HG03439 (cell line): ENCODE measurements around the gene ODAD2.

Experiments used
- ATAC-seq: cut with Tn5 transposase; IDR thresholded peaks from one replicate; pipeline ENCODE4 v1.9.1; 2021; ENCODE audit warnings: mild to moderate bottlenecking, moderate library complexity; ENCODE audit not compliant: unreplicated experiment

ODAD2 gene

DNA sequence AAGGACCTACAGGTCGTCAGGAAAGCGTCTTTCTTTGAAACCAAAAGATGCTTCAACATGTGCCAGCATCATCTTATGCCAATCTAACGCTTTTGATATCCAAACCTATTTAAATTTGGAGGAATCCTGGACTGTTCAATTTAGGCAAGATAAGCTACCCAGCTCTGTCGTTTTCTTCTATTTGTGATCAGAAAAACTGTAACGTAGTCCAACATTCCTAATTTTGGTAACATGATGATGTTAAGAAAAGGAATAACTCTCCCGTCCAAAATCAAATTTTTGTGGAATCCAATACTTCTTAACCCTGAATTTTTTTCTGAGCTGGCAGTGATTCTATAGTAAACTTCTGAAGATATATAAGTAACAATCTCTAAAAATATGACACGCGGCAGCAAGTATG, 160.0 kb downstream of the ODAD2 start:
- ATAC-seq = no peak

DNA sequence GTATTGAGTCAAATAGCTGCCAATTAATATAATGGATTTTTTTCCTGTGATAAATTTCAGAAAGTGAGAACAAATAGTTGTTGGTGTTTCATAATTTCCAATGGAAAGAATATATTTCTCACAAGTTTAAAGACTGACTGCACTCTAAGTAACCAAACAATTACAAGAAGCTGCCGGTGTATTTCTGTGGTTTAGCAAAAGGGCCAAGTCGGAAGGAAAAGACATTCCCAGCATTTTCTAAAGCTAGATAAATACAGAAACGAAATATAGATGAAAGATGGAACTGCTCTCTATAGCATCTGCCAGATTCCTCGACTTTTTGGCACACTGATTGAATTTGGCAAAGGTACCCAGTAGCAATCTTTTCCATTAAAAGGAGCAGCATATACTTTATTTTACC, 160.5 kb downstream of the ODAD2 start:
- no peak for ATAC-seq

DNA sequence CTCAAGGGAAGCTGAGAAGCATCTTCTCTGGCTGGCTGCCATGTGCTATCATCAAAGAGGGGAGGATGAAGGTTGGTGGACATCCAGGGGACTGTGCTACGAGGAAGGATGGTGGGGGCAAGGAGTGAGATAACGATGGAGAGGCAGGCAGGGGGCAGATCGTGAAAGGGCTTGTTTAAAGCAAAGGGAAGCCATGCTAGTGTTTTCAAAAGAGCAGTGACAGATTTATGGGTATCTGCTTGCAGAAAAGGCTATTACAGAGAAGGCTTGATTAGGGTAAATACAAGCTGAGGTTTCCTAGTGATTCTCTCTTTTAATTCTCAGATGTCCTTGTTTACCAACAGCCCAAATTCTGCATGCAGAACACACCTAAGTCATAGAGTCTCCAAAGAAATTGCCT, 164.4 kb downstream of the ODAD2 start:
- ATAC-seq = no peak

GRCh38 chr10:27833792-27834191, 165.1 kb downstream of the ODAD2 start:
- ATAC-seq = no peak

- no peak for ATAC-seq
These were observed 166.1 kb downstream of the ODAD2 start for GRCh38 chr10:27832826-27833225.

- no peak for ATAC-seq
These were observed 172.5 kb downstream of the ODAD2 start for GRCh38 chr10:27826369-27826768.

- no peak for ATAC-seq
These were observed 176.6 kb downstream of the ODAD2 start for GRCh38 chr10:27822301-27822700.

DNA sequence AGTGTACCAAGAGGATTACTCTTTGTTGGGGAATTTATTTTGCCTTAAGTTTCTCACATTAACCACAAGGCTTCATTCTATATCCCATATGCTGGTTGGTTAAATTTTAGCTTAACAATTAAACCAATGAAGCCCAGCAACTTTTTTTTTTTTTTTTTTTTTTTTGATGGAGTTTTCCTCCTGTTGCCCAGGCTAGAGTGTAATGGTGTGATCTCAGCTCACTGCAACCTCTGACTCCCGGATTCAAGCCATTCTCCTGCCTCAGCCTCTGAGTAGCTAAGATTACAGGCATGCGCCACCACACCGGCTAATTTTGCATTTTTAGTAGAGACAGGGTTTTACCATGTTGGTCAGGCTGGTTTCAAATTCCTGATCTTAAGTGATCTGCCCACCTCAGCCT, 178.2 kb downstream of the ODAD2 start:
- no peak for ATAC-seq

GRCh38 chr10:27819781-27820531, 178.9 kb downstream of the ODAD2 start:
- ATAC-seq = no peak

DNA sequence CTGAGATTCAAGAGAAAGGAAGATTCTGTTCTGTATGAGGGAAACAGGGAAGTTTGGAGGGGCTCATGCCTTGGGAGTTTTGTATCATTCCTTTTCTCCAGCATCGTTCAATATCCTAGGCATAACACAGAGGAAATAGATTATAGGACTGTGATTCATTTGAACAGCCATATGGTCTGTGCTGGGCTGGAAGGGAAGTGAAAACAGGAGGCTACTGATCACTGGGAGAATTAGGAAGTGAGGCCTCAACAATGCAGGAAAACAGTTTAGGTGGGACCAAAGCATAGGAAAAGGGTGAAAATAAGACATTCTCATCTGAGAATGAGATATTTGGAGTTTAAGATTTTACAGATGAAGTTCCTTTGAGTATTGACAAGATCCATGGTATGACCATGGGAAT, 182.6 kb downstream of the ODAD2 start:
- ATAC-seq = no peak

DNA sequence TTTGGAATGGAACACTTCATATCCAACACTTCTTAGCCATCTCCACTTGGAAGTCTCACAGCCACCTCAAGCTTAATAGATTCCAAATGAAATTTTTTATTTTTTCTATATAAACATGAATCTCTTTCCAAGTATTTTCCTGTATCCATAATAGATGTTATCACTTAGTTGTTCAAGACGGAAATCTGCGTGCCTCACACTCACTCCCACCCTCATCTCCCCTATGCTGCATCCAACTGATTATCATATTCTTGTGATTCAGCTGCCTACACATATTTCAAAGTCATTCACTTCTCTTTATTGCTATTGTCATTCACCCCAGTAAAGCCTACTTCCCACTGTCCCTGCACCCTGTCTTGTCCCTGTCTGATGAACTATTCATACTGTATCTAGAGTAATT, 183.0 kb downstream of the ODAD2 start:
- ATAC-seq = no peak

GRCh38 chr10:27815261-27815660, 183.6 kb downstream of the ODAD2 start:
- ATAC-seq = no peak

GRCh38 chr10:27805180-27805579, 193.7 kb downstream of the ODAD2 start:
- no peak for ATAC-seq

- no peak for ATAC-seq
These were observed 194.7 kb downstream of the ODAD2 start for GRCh38 chr10:27804136-27804535.

DNA sequence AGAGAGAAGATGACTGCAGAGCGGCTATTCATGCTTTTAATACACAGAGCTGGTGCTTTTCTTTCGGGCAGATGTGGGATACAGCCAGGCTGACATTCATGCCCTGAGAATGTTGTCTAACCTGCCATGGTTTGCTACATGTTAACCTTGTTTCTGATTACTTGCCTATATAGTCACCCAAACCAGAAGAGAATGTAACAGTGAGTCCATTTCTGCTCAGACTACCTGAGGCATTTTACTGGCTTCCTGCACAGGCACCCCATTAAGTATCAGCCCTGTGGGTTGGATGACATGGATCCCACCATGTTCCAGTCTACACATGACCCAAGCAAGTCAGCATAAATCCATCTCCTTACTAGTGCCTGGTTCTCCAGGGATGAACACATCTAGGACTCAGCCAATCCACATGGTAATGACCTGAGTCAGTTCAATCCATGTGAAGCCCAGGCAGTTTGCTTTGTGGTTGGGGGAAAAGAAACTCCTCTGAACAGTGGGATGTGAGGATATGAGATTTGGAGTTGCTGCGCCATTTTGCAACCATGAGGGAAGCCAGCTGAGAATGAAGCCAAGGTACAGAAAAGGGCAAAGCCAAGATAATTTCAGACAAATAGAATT, 197.6 kb downstream of the ODAD2 start:
- no peak for ATAC-seq

DNA sequence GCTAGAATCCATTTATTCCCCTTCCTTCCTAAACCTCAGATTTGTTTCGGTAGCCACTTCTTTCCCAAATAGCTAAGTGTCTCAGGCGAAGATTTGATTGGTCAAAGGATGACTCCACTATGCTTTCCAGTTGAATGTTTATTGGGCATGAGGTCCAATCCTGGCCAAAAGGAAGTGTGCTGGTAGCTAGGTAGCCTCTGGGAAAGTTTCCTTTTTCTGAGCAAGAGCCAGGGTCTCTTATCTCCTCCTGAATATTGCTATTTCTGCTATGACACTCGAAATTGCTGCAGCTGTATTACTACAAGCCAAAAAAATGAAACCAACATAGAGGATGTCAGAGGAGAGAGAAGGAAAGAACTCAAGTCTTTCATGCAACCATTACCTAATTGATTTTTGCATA, 199.8 kb downstream of the ODAD2 start:
- ATAC-seq = no peak

- no peak for ATAC-seq
These were observed 204.7 kb downstream of the ODAD2 start for GRCh38 chr10:27794157-27794556.

- no peak for ATAC-seq
These were observed 206.7 kb downstream of the ODAD2 start for GRCh38 chr10:27792216-27792615.

GRCh38 chr10:27784272-27784671, 214.6 kb downstream of the ODAD2 start:
- no peak for ATAC-seq

DNA sequence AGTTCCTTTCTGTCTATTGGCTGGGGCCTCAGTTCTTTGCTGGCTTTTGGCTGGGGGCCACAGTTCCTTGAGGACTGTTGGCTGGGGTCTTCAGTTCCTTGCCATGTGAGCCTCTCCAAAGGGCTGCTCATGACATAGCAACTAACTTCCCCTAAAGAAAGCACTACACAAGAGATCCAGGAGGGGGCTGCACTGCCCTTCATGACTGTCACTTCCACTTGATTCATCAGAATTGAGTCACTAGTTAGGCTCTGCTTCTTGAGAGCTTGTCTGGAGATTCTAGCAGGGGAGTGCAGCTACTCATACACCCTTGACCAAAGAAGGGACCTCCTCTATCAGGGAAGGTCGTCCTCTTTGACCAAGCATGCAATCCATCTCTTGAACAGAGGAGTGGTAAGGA, 215.2 kb downstream of the ODAD2 start:
- no peak for ATAC-seq

DNA sequence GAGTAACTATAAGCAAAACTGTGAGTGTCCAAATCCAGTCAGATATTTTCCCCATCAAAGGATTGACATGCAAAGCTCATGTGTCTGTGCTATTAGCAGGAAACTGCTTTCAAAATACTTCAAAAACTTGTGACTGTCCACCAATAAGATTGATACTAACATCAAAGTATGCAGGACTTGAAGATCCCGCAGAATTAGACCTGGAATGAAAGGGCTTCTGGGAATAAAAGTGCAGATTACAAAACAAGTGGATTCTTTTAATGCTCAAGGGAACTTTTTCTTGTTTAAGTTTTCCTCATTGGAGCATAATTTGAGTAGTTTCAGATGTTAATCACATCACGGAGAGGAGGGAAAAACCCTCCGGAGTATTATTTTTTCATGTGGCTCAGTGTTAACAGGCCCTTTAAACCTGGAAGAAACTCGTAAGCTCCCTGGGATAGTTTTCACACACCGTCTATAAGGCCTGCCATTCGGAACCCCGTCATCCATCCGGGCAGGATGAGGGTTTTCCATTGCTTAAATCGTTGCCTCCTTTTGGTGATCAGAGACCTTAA, 219.3 kb downstream of the ODAD2 start:
- ATAC-seq = no peak

- ATAC-seq = no peak
These were observed 224.0 kb downstream of the ODAD2 start for GRCh38 chr10:27774831-27775230.
